GM12892 (cell line): ENCODE measurements around the gene B4GALT7. TPM values are rescaled to one million over a fixed set of nuclear protein-coding genes. Genes with fewer than 3 reads are reported as not detected.
"Not testable (repeated sequence)": the region's sequence is repeated elsewhere in the genome, so short reads cannot be mapped to it uniquely, and the experiment has no call there.

Experiments used
- DNase-seq: peaks from one replicate; pipeline ENCODE4 v3.0.0; 2011; ENCODE audit not compliant: insufficient read length
- FAIRE-seq: peaks from 2 replicates; lab custom pipeline; 2011; peaks lifted over from hg19 to GRCh38; lab: Jason Lieb, UNC
- POLR2A ChIP-seq: IDR thresholded peaks from 2 replicates; pipeline ENCODE4 v1.6.1; 2011; ENCODE audit warnings: low read depth, low read length, control low read depth
- POLR2AphosphoS5 ChIP-seq: IDR thresholded peaks from 2 replicates; pipeline ENCODE4 v1.6.1; 2011; ENCODE audit warnings: low read depth, low read length, control low read depth
- TAF1 ChIP-seq: IDR thresholded peaks from 2 replicates; pipeline ENCODE4 v1.6.1; 2011; ENCODE audit warnings: low read depth, mild to moderate bottlenecking, control low read depth, low read length, borderline replicate concordance
- polyA plus RNA-seq: library from polyadenylated mRNA; unstranded; fragments of >200 nt; gene quantifications from one replicate; pipeline ENCODE4 v1.2.1, GENCODE V29; 2012; ENCODE audit warnings: missing spikeins, inconsistent platforms; ENCODE audit not compliant: missing spikeins

The B4GALT7 gene, protein sequence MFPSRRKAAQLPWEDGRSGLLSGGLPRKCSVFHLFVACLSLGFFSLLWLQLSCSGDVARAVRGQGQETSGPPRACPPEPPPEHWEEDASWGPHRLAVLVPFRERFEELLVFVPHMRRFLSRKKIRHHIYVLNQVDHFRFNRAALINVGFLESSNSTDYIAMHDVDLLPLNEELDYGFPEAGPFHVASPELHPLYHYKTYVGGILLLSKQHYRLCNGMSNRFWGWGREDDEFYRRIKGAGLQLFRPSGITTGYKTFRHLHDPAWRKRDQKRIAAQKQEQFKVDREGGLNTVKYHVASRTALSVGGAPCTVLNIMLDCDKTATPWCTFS
- 8.2 TPM for polyA plus RNA-seq

DNA sequence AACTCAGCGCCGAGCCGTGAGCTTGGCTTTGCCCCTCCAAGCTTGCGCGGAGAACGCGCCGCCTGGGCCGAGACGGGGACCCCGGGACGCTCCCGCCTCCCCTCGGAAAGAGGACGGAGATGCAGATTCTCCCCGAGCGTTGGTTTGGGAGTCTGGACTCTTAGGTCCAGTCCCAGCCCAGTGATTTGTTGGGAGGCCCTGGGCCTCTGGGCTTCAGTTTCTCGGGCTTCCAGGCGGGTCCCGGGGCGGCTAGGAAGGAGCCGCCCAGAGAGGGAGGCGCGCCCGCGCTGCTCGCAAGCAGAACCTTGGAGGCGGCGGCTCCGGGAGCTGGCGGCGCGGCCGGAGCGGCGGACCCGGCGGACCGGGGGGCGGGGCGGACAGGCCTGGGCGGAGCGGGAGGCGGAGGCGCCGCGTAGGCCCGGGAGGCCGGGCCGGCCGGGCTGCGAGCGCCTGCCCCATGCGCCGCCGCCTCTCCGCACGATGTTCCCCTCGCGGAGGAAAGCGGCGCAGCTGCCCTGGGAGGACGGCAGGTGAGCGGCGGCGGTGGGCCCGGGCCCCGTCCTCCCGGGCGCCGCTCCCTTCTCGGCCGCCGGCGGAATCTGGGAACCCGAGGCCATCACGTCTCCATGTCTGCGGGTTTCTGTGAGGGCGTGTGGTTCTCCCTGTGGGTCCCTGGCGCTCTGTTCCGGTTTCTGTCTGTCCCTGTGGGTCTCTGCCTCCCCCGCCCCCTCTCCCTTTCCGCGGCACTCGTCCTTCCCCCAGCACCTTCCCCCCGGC is at the start of gene B4GALT7:
Gene B4GALT7 (plus strand): TSS at position 402 of the 777 bp plus-strand sequence. CDS start 79 bp downstream, at position 481.
- FAIRE-seq (peak; percentile 72), DNase-seq (peak; percentile 84)
- peak; percentile 84; the same call in 1 of the 2 replicates for TF ChIP-seq POLR2A
- TF ChIP-seq TAF1 = peak; percentile 67; the same call in 1 of the 2 replicates
- TF ChIP-seq POLR2AphosphoS5 = peak; percentile 72; the same call in 1 of the 2 replicates

- TF ChIP-seq TAF1 = no peak
- no peak for TF ChIP-seq POLR2A
- no peak for TF ChIP-seq POLR2AphosphoS5
- DNase-seq (no peak), FAIRE-seq (no peak)
Observed at GRCh38 chr5:177552839-177553455, 47.0 kb upstream of the B4GALT7 start.

DNA sequence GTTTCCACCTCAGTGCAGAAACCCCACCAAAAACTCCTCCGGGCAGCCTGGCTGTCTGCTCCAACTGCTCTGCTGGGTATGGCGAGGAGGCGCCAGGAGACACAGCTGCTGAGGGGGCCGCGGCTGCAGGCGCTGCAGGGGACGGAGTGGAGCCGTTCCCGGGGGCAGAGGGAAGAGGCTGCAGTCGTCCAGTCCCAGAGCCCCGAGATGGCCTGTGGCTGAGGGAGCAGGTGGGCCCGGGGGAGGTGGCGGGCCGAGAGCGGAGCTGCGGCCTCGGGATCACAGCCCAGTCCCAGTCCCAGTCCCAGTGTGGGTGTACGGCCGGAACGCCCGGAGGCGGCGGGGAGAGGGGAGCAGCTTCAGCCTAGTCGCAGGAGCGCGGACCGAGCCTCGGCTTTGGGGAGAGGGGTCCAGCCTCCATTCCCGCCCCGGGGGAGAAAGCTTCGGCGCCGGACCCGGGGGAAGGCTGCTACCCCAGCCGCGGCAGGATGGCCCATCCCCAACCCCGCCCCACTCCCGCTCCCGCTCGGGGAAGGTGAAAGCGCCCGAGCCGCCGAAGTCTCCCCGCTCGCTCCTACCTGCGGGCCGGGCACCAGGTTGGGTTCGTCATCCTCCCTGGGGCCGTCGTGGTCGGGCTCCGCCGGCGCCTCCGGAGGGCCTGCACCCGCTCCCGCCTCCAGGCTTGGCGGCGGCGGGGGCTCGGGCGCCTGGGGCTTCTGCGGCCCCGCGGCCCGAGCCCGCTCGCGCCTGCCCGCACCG is 46.1 kb upstream of the B4GALT7 start:
- TF ChIP-seq TAF1 = no peak
- no peak for TF ChIP-seq POLR2A
- TF ChIP-seq POLR2AphosphoS5 = no peak
- DNase-seq = peak; percentile 72
- peak; percentile 38 for FAIRE-seq

GRCh38 chr5:177554474-177555111 is 45.3 kb upstream of the B4GALT7 start, which contains the start of gene FAM193B:
FAM193B (minus strand) TSS chr5:177554563; CDS start chr5:177554458, 105 bp downstream.
- TF ChIP-seq POLR2AphosphoS5 (no peak), TAF1 (no peak), POLR2A (no peak)
- peak; percentile 96 for DNase-seq
- peak; percentile 96 for FAIRE-seq

GRCh38 chr5:177555228-177555627 is 44.7 kb upstream of the B4GALT7 start:
- FAIRE-seq = no peak
- no peak for DNase-seq
- TF ChIP-seq TAF1 (no peak), POLR2AphosphoS5 (no peak), POLR2A (no peak)

DNA sequence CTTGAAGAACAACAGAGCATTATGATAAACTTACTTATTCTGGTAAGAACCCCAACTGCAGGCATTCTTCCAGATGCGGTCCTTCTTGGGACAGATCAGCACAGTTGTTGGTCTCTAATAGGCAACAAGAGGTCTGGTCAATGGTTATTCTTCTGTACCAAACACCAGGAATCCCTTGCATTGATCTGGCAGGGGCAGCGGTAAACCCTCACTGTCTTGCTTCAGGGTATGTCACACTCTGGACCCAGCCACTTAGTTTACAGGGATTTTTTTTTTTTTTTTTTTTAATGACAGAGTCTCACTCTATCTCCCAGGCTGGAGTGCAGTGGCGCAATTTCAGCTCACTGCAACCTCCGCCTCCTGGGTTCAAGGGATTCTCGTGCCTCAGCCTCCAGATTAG is 44.3 kb upstream of the B4GALT7 start:
- no peak for TF ChIP-seq POLR2A
- TF ChIP-seq TAF1 = no peak
- TF ChIP-seq POLR2AphosphoS5 = no peak
- DNase-seq = no peak
- FAIRE-seq = no peak

DNA sequence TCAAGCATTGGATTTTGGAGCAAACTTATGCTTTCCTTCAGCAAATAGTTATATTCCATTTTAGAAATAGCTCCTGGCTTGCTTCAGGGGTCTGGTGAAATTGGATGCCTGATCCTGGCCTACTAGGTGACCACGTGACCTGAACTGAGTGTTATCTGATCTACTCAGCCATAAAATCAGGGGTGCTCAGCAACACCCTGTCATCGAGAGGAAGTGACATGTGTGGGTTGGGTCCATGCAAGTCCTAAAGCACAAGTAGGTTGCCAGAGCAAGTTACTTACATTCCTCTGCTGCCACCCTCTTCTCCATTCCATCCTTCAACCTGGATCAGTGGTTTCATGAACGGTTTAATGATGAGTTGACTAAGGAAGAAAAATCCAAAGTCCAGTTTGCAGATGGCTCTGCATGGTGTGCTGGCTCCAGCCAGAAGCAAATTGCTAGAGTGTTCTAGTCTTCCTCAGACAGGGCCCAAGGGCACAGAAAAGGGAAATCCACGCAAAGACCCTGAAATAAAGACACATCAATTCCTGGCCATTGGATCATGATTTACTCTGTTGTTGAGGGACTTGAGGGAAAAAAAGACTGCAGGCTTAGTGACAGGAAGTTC is 42.8 kb upstream of the B4GALT7 start:
- TF ChIP-seq POLR2AphosphoS5 (no peak), TAF1 (no peak), POLR2A (no peak)
- FAIRE-seq (no peak), DNase-seq (no peak)

DNA sequence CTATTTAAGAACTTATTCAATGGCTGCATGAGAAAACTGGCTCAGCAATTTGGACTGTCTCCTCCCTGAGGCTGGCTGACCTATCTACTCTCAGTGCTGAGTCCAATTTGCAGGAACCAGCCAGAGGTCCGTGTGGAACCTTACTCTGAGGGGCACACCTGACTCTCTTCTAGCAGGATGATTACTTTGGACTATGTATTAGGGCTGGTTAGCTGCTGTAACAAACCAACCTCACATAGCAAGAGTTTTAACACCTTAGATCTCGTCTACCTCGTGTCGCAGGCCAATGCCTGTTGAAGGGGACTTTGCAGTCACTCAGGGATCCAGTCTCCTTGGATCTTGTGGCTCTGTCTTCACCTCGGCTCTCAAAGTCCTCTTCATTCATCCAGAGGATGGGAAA is 42.1 kb upstream of the B4GALT7 start:
- FAIRE-seq (no peak), DNase-seq (no peak)
- TF ChIP-seq TAF1 = no peak
- TF ChIP-seq POLR2A = no peak
- no peak for TF ChIP-seq POLR2AphosphoS5

- not testable (repeated sequence) for DNase-seq, FAIRE-seq
Observed at GRCh38 chr5:177559446-177559941, 40.4 kb upstream of the B4GALT7 start.

DNA sequence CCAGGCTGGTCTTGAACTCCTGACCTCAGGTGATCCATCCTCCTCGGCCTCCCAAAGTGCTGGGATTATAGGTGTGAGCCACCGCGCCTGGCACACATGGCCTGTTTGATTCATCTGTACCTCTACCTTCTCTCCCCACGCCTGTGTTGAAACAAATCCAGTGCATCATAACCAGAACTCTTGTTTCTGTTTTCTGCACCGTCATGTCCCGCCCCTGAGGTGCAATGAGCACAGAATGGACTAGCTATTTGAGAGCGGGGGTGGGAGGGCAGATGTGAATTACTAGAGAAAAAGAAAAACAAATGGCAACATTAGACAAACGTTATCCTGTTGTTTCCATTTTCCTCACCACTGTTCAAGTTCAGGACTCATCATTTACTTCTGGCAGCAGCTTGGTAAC is 34.9 kb upstream of the B4GALT7 start:
- DNase-seq (no peak), FAIRE-seq (no peak)
- no peak for TF ChIP-seq TAF1
- no peak for TF ChIP-seq POLR2AphosphoS5
- TF ChIP-seq POLR2A = no peak
